ENCODE results near the gene CDC42EP2. TPM values are rescaled to one million over a fixed set of nuclear protein-coding genes. Genes with fewer than 3 reads are reported as not detected.

The CDC42EP2 gene
- polyA plus RNA-seq, 1 experiment = 23.2 TPM

- ChIA-PET CTCF (interaction anchor here (1.2 to 23.0 kb wide), 3 partner anchors 10 to 30 kb away, joined by 3 to 273 read pairs (median 3); partner anchors contain the start of gene CDC42EP2), POLR2A (no interaction called here)
- Histone ChIP-seq H3K4me3 (ENCODE audit: low read depth, low read length) (no peak overlapping the region), H3K27me3 (ENCODE audit: control insufficient read depth, insufficient read depth, low read length) (no peaks in the 10 kb centered on the region), H3K36me3 (ENCODE audit: control insufficient read depth, insufficient read depth, low read length) (no peaks in the 10 kb centered on the region)
- no peak for DNase-seq (ENCODE audit: low read depth)
- TF ChIP-seq, protein P1, sequence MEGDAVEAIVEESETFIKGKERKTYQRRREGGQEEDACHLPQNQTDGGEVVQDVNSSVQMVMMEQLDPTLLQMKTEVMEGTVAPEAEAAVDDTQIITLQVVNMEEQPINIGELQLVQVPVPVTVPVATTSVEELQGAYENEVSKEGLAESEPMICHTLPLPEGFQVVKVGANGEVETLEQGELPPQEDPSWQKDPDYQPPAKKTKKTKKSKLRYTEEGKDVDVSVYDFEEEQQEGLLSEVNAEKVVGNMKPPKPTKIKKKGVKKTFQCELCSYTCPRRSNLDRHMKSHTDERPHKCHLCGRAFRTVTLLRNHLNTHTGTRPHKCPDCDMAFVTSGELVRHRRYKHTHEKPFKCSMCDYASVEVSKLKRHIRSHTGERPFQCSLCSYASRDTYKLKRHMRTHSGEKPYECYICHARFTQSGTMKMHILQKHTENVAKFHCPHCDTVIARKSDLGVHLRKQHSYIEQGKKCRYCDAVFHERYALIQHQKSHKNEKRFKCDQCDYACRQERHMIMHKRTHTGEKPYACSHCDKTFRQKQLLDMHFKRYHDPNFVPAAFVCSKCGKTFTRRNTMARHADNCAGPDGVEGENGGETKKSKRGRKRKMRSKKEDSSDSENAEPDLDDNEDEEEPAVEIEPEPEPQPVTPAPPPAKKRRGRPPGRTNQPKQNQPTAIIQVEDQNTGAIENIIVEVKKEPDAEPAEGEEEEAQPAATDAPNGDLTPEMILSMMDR (IDR thresholded peaks at IDR 0.05; ENCODE audit: insufficient read depth, low read depth, low read length) = no peak
These were observed 9.0 kb upstream of the CDC42EP2 start for GRCh38 chr11:65305501-65306268.

DNA sequence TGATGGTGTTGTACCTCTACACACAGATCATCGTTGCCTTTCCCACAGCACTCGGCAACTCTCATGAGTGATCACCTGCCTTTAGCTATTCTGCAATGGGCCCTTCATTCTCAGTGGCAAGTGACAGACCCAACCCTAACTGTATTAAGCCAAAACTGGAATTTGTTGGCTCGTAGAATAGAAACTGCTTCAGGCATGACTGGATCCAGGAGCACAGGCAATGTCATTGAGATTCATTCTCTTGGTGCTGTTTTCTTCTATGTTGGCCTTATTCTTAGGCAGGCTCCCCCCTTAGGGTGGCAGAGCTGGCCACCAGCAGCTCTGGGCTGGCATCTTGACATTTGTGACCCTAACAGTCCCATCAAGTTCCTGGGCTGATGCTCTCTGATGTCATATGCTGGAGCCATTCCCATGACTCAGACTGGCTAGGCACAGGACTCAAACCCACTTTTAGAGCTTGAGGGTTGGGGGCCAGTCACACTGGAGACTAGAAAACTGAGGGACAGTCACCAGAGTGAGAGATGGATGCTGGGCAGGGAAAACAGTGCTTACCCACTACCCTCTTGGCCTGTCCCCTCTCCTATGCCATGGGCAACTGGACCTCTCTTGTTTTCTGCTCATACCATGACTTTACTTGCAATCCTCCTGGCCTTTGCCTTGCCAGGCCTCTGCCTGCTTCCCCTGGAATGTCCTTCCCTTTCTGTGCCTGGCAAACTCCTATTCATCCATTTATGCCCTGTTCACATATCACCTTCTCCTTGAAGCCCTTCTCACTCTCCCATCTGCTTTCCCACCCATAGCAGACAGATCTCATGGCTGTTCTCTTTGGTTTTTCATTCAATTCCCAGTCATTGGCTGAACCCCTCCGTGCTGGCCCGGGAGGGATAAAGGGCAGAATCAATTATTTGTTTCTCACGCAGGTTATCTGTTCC is 7.1 kb upstream of the CDC42EP2 start:
- no peak overlapping the region for H3K4me3 ChIP-seq (ENCODE audit: low read depth, low read length)
- TF ChIP-seq, protein P1 (IDR thresholded peaks at IDR 0.05; ENCODE audit: insufficient read depth, low read depth, low read length) = no peak
- no peak for DNase-seq (ENCODE audit: low read depth)
- no peaks in the 10 kb centered on the region for H3K36me3 ChIP-seq (ENCODE audit: control insufficient read depth, insufficient read depth, low read length)
- ChIA-PET CTCF (interaction anchor here (0.5 to 23.0 kb wide), 3 partner anchors 9 to 53 kb away, joined by 3 to 273 read pairs (median 4); partner anchors contain the start of gene CDC42EP2), POLR2A (no interaction called here)
- H3K27me3 ChIP-seq (ENCODE audit: control insufficient read depth, insufficient read depth, low read length) = no peaks in the 10 kb centered on the region

- H3K4me3 ChIP-seq (ENCODE audit: low read depth, low read length) = no peak overlapping the region
- ChIA-PET POLR2A (no interaction called here), CTCF (interaction anchor here (0.5 to 1.4 kb wide), 2 partner anchors 10 to 54 kb away, joined by 3 to 4 read pairs; no protein-coding TSS in a partner anchor)
- H3K27me3 ChIP-seq (ENCODE audit: control insufficient read depth, insufficient read depth, low read length) = no peaks in the 10 kb centered on the region
- no peaks in the 10 kb centered on the region for H3K36me3 ChIP-seq (ENCODE audit: control insufficient read depth, insufficient read depth, low read length)
- TF ChIP-seq, protein P1 (IDR thresholded peaks at IDR 0.05; ENCODE audit: insufficient read depth, low read depth, low read length) = no peak
- DNase-seq (ENCODE audit: low read depth) = no peak
These were observed 6.3 kb upstream of the CDC42EP2 start for GRCh38 chr11:65308281-65308891.

DNA sequence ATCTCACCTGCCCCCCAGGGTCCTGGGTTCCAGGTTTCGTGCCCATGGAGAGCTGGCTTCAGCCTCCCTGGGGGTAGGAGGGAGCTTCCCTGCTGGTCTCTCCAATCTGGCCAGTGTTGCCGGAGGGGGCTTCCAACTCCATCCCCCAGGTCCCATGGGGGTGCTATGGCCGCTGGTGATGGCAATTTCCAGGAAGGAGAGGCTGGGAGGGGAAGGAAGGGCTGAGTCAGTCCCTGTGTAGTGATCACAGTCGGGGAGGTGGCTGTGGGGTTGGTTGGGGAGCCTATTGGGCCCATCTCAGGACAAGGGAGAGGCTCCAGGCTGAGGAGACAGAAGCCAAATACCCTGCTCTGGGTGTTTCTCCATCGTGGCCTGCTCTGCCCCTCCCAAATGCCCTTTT is 5.7 kb upstream of the CDC42EP2 start:
- no peaks in the 10 kb centered on the region for H3K36me3 ChIP-seq (ENCODE audit: control insufficient read depth, insufficient read depth, low read length)
- TF ChIP-seq, protein P1 (IDR thresholded peaks at IDR 0.05; ENCODE audit: insufficient read depth, low read depth, low read length) = no peak
- DNase-seq (ENCODE audit: low read depth) = no peak
- ChIA-PET CTCF (interaction anchor here (1.4 kb wide), 1 partner anchor 10 kb away, joined by 4 read pairs; no protein-coding TSS in a partner anchor), POLR2A (no interaction called here)
- no peaks in the 10 kb centered on the region for H3K27me3 ChIP-seq (ENCODE audit: control insufficient read depth, insufficient read depth, low read length)
- H3K4me3 ChIP-seq (ENCODE audit: low read depth, low read length) = no peak overlapping the region

All from BJ (cell line).